ENCODE measurements around the gene TM4SF18. TPM values are rescaled to one million over a fixed set of nuclear protein-coding genes. Genes with fewer than 3 reads are reported as not detected.

TM4SF18 gene
- total RNA-seq, 1 experiment from 2014 or later, result not detected

- H3K4me1 ChIP-seq (replicated peaks; ENCODE audit: insufficient read depth), result peaks cover 31% of the 10 kb centered on the region
- H3K4me2 ChIP-seq, result peak overlapping the region; percentile 35
- peak in 1 of 2 experiments; percentile 53 for DNase-seq
- peaks cover 8% of the 10 kb centered on the region for H3F3A ChIP-seq (ENCODE audit: insufficient read depth, low read depth)
- no peak overlapping the region for H3K4me3 ChIP-seq
- no peaks in the 10 kb centered on the region for H3K27me3 ChIP-seq (ENCODE audit: insufficient read depth, low read depth)
- no peaks in the 10 kb centered on the region for H3K9me2 ChIP-seq (ENCODE audit: insufficient read depth)
- H3K9me3 ChIP-seq (ENCODE audit: insufficient read depth, low read depth), result no peaks in the 10 kb centered on the region; the same call in 1 of the 2 replicates
- H4K20me1 ChIP-seq (ENCODE audit: insufficient read depth), result no peaks in the 10 kb centered on the region
- TF ChIP-seq EZH2 (IDR thresholded peaks at IDR 0.05; ENCODE audit: low read depth) (no peak), CTCF (conservative IDR thresholded peaks at IDR 0.05) (no peak)
- ChIA-PET POLR2A (ENCODE audit: unreplicated experiment) (interaction anchor here (0.6 kb wide), 1 partner anchor 96 kb away, joined by 8 read pairs; no protein-coding TSS in a partner anchor), CTCF (interaction anchor here (0.6 kb wide), 1 partner anchor 144 kb away, joined by 3 read pairs; no protein-coding TSS in a partner anchor)
- peak overlapping the region; percentile 73 for H3K27ac ChIP-seq
- intact Hi-C loops (cut with micrococcal nuclease; ENCODE audit: unreplicated experiment), result loop anchor here (2.0 kb wide), 1 partner anchor 24 kb away; no protein-coding TSS in a partner anchor
- no TSS peak for BruUV-seq (replicated peaks)
- H3K79me2 ChIP-seq (ENCODE audit: low read depth), result no peaks in the 10 kb centered on the region
- H3K36me3 ChIP-seq (ENCODE audit: low read depth), result no peaks in the 10 kb centered on the region
- peak overlapping the region; percentile 71 for H2AFZ ChIP-seq
Measured at GRCh38 chr3:149316437-149316836, 17.0 kb downstream of the TM4SF18 start.

DNA sequence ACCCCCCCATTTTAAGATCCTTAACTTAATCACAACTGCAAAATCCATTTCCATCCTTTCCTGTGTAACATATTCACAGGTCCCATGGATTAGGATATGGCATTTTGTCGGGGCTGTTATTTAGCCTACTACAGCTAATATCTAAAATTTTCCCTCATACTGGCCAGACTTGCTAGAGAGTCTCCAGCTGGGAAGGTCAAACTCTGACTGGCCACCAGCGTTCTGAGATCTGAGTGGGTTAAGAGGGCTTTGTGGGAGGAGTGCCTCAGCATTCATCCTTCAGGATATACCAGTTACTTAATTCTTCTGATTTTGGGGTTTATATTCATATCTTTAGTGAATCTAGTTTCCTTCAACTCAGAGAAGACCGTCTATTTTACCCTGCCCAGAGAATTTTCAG, 17.7 kb downstream of the TM4SF18 start:
- no peaks in the 10 kb centered on the region; the same call in 1 of the 2 replicates for H3K9me3 ChIP-seq (ENCODE audit: insufficient read depth, low read depth)
- peak overlapping the region; percentile 35; the same call in 1 of the 2 replicates for H3K4me2 ChIP-seq
- ChIA-PET POLR2A (ENCODE audit: unreplicated experiment) (interaction anchor here (0.6 to 1.3 kb wide), 3 partner anchors 37 to 266 kb away, joined by 3 to 6 read pairs (median 3); no protein-coding TSS in a partner anchor), CTCF (no interaction called here)
- no peaks in the 10 kb centered on the region for H3K9me2 ChIP-seq (ENCODE audit: insufficient read depth)
- no peaks in the 10 kb centered on the region for H3K79me2 ChIP-seq (ENCODE audit: low read depth)
- TF ChIP-seq CTCF (conservative IDR thresholded peaks at IDR 0.05) (no peak), EZH2 (IDR thresholded peaks at IDR 0.05; ENCODE audit: low read depth) (no peak)
- no peak overlapping the region; the same call in 1 of the 2 replicates for H2AFZ ChIP-seq
- no peaks in the 10 kb centered on the region for H4K20me1 ChIP-seq (ENCODE audit: insufficient read depth)
- no peaks in the 10 kb centered on the region for H3K27me3 ChIP-seq (ENCODE audit: insufficient read depth, low read depth)
- H3K27ac ChIP-seq, result peak overlapping the region; percentile 73
- H3F3A ChIP-seq (ENCODE audit: insufficient read depth, low read depth), result peaks cover 8% of the 10 kb centered on the region
- intact Hi-C loops (cut with micrococcal nuclease; ENCODE audit: unreplicated experiment), result loop anchor here (1.0 to 2.0 kb wide), 2 partner anchors 15 to 25 kb away; no protein-coding TSS in a partner anchor
- DNase-seq, result no peak
- no peaks in the 10 kb centered on the region for H3K36me3 ChIP-seq (ENCODE audit: low read depth)
- H3K4me1 ChIP-seq (replicated peaks; ENCODE audit: insufficient read depth), result peaks cover 38% of the 10 kb centered on the region
- no peak overlapping the region for H3K4me3 ChIP-seq
- no TSS peak for BruUV-seq (replicated peaks)

GRCh38 chr3:149314807-149315578, 18.4 kb downstream of the TM4SF18 start:
- H2AFZ ChIP-seq, result no peak overlapping the region
- DNase-seq, result peak; percentile 29 to 70
- no peaks in the 10 kb centered on the region for H3K27me3 ChIP-seq (ENCODE audit: insufficient read depth, low read depth)
- TF ChIP-seq EZH2 (IDR thresholded peaks at IDR 0.05; ENCODE audit: low read depth), result no peak
- no peak for TF ChIP-seq CTCF (conservative IDR thresholded peaks at IDR 0.05)
- intact Hi-C loops (cut with micrococcal nuclease; ENCODE audit: unreplicated experiment), result loop anchor here (1.0 kb wide), 1 partner anchor 15 kb away; no protein-coding TSS in a partner anchor
- H3K9me3 ChIP-seq (ENCODE audit: insufficient read depth, low read depth), result peaks cover 4% of the 10 kb centered on the region; the same call in 1 of the 2 replicates
- ChIA-PET CTCF (no interaction called here), POLR2A (ENCODE audit: unreplicated experiment) (interaction anchor here (0.6 to 1.3 kb wide), 6 partner anchors 15 to 266 kb away, joined by 3 to 6 read pairs (median 4); partner anchors contain the start of gene TM4SF1)
- peaks cover 45% of the 10 kb centered on the region for H3K4me1 ChIP-seq (replicated peaks; ENCODE audit: insufficient read depth)
- no peaks in the 10 kb centered on the region for H4K20me1 ChIP-seq (ENCODE audit: insufficient read depth)
- no peak overlapping the region for H3K4me3 ChIP-seq
- no TSS peak for BruUV-seq (replicated peaks)
- peak overlapping the region; percentile 73 for H3K27ac ChIP-seq
- peak overlapping the region; percentile 9; the same call in 1 of the 2 replicates for H3K4me2 ChIP-seq
- H3K79me2 ChIP-seq (ENCODE audit: low read depth), result no peaks in the 10 kb centered on the region
- no peaks in the 10 kb centered on the region for H3K9me2 ChIP-seq (ENCODE audit: insufficient read depth)
- peaks cover 13% of the 10 kb centered on the region for H3F3A ChIP-seq (ENCODE audit: insufficient read depth, low read depth)
- no peaks in the 10 kb centered on the region for H3K36me3 ChIP-seq (ENCODE audit: low read depth)

All from PC-9 (cell line).